ENCODE results near the gene COA1. TPM values are rescaled to one million over a fixed set of nuclear protein-coding genes. Genes with fewer than 3 reads are reported as not detected.

COA1 gene
- polyA plus RNA-seq, 1 donor (not counting 4 experiments of a cell fraction or from before 2014, with no cell fraction given), result 32.2 TPM

GRCh38 chr7:43764807-43765491, 35.6 kb upstream of the COA1 start:
- Histone ChIP-seq H3K27me3 (ENCODE audit: control insufficient read depth, extremely low read depth, insufficient read depth, low read length) (no peaks in the 10 kb centered on the region), H3K4me3 (ENCODE audit: control insufficient read depth in 2 of 3, extremely low read depth in 1 of 3, insufficient read depth in 2 of 3, low read depth in 1 of 3, low read length in 3 of 3) (peak overlapping the region in 2 of 3 experiments; percentile 54 to 55), H3K27ac (ENCODE audit: control insufficient read depth, insufficient read depth, low read length) (peak overlapping the region; percentile 46), H3K4me1 (ENCODE audit: control insufficient read depth, extremely low read depth, insufficient read depth, low read length) (peaks cover 19% of the 10 kb centered on the region), H2AFZ (ENCODE audit: control insufficient read depth, low read length) (no peak overlapping the region), H3K4me2 (ENCODE audit: control insufficient read depth, extremely low read depth, insufficient read depth, low read depth, low read length) (peak overlapping the region; percentile 94), H3K9me3 (ENCODE audit: control insufficient read depth, low read depth, low read length) (no peaks in the 10 kb centered on the region), H3K36me3 (ENCODE audit: control insufficient read depth in 2 of 2, extremely low read depth in 1 of 2, insufficient read depth in 2 of 2, low read length in 2 of 2) (no peaks in the 10 kb centered on the region), H3K79me2 (ENCODE audit: control insufficient read depth, insufficient read depth, low read length) (peaks cover 3% of the 10 kb centered on the region), H3K9ac (ENCODE audit: control insufficient read depth, extremely low read depth, insufficient read depth, low read length) (peak overlapping the region; percentile 48), H4K20me1 (ENCODE audit: control insufficient read depth, extremely low read depth, insufficient read depth, low read length) (no peaks in the 10 kb centered on the region), H3K9me1 (ENCODE audit: control insufficient read depth, extremely low read depth, insufficient read depth, low read length) (no peaks in the 10 kb centered on the region)
- dilution Hi-C loops (cut with MboI; ENCODE audit: extremely low pct_ligation_motif_present, low sequenced_read_pairs), result no loop called here
- TF ChIP-seq EZH2 (IDR thresholded peaks at IDR 0.05; ENCODE audit: low read length), result no peak
- FAIRE-seq (peak; percentile 34), DNase-seq (ENCODE audit: low read depth, low spot score) (no peak)

DNA sequence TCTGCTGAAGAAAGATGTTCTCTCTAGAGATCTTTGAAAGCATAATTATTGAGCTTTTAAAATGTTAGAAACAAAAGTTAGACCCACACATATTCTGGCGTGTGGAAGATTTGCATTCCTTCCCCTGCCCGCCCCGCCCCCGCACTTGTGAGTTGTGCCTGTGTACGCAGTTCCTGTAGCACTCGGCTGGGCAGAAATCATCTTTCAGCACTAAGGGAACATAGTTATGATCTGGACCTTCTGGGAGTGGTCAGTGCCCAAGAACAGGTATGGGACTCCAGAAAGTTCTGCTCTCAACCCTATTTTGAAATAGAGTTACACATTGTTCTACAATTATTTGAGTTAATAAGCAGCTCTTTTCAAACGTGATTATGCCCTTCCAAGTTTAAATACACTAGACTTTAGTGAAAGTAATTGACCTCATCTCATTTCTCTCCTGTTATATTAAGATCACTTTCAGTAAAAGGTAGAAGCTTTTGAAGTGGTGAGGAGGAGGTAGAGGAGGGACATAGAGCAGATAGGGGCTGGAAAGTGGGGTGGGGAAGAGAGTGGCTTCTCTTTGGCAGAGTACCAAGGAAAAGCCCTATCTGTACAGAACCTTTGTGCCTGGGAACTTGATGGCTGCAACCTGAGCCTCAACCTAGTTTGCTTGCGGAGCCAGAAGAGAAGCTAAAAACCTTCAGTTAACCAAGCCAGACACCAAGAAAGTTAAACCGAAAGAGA, 34.9 kb upstream of the COA1 start:
- H3K27me3 ChIP-seq (ENCODE audit: control insufficient read depth, extremely low read depth, insufficient read depth, low read length), result no peaks in the 10 kb centered on the region
- H3K4me1 ChIP-seq (ENCODE audit: control insufficient read depth, extremely low read depth, insufficient read depth, low read length), result peaks cover 23% of the 10 kb centered on the region
- H3K4me2 ChIP-seq (ENCODE audit: control insufficient read depth, extremely low read depth, insufficient read depth, low read depth, low read length), result peak overlapping the region; percentile 94
- no peaks in the 10 kb centered on the region for H3K9me1 ChIP-seq (ENCODE audit: control insufficient read depth, extremely low read depth, insufficient read depth, low read length)
- peak overlapping the region; percentile 48 for H3K9ac ChIP-seq (ENCODE audit: control insufficient read depth, extremely low read depth, insufficient read depth, low read length)
- H2AFZ ChIP-seq (ENCODE audit: control insufficient read depth, low read length), result no peak overlapping the region
- H3K36me3 ChIP-seq (ENCODE audit: control insufficient read depth in 2 of 2, extremely low read depth in 1 of 2, insufficient read depth in 2 of 2, low read length in 2 of 2), result no peaks in the 10 kb centered on the region
- no peaks in the 10 kb centered on the region for H4K20me1 ChIP-seq (ENCODE audit: control insufficient read depth, extremely low read depth, insufficient read depth, low read length)
- H3K4me3 ChIP-seq (ENCODE audit: control insufficient read depth in 2 of 3, extremely low read depth in 1 of 3, insufficient read depth in 2 of 3, low read depth in 1 of 3, low read length in 3 of 3), result peak overlapping the region in 2 of 3 experiments; percentile 54 to 55
- H3K9me3 ChIP-seq (ENCODE audit: control insufficient read depth, low read depth, low read length), result no peaks in the 10 kb centered on the region
- dilution Hi-C loops (cut with MboI; ENCODE audit: extremely low pct_ligation_motif_present, low sequenced_read_pairs), result no loop called here
- H3K27ac ChIP-seq (ENCODE audit: control insufficient read depth, insufficient read depth, low read length), result peak overlapping the region; percentile 46
- TF ChIP-seq EZH2 (IDR thresholded peaks at IDR 0.05; ENCODE audit: low read length) (no peak), CTCF (optimal IDR thresholded peaks at IDR 0.05 in 1 of 3, IDR thresholded peaks at IDR 0.05 in 1 of 3, conservative IDR thresholded peaks at IDR 0.05 in 1 of 3; ENCODE audit: extremely low read depth in 1 of 3, insufficient read depth in 2 of 3, low read length in 3 of 3) (no peak)
- FAIRE-seq (no peak), DNase-seq (ENCODE audit: low read depth, low spot score) (no peak)
- peaks cover 3% of the 10 kb centered on the region for H3K79me2 ChIP-seq (ENCODE audit: control insufficient read depth, insufficient read depth, low read length)
